DMS 273 (cell line): Measurements from ENCODE around the gene OR5H1.
"Not testable (repeated sequence)": the region's sequence is repeated elsewhere in the genome, so short reads cannot be mapped to it uniquely, and the experiment has no call there.

Experiments
- DNase-seq: peaks from one replicate; lab custom pipeline; 2025; ENCODE audit not compliant: unreplicated experiment; lab: John Stamatoyannopoulos, UW

Gene OR5H1

GRCh38 chr3:98130421-98130820, at the start of gene OR5H1:
OR5H1 (plus strand) TSS chr3:98130721; CDS start chr3:98132698, 1,977 bp downstream.
- DNase-seq, result no peak

GRCh38 chr3:98086873-98087272, 43.6 kb upstream of the OR5H1 start, which contains the start of gene OR5AC2:
OR5AC2 (plus strand) TSS chr3:98087173; CDS start chr3:98087173, 0 bp downstream.
- DNase-seq, result no peak

- DNase-seq, result no peak
Measured at GRCh38 chr3:98095882-98096281, 34.6 kb upstream of the OR5H1 start.

GRCh38 chr3:98099848-98100247, 30.7 kb upstream of the OR5H1 start:
- peak; percentile 7 for DNase-seq

- DNase-seq, result no peak
Measured at GRCh38 chr3:98108162-98108561, 22.4 kb upstream of the OR5H1 start.

GRCh38 chr3:98109807-98110549, 20.5 kb upstream of the OR5H1 start:
- no peak for DNase-seq

- DNase-seq, result no peak
Measured at GRCh38 chr3:98110550-98110908, 20.0 kb upstream of the OR5H1 start.

- peak; percentile 20 for DNase-seq
Measured at GRCh38 chr3:98114264-98114663, 16.3 kb upstream of the OR5H1 start.

- DNase-seq, result no peak
Measured at GRCh38 chr3:98115717-98116116, 14.8 kb upstream of the OR5H1 start.

- peak; percentile 8 for DNase-seq
Measured at GRCh38 chr3:98136631-98137030, 6.1 kb downstream of the OR5H1 start.

GRCh38 chr3:98137826-98138557, 7.5 kb downstream of the OR5H1 start:
- not testable (repeated sequence) for DNase-seq

- DNase-seq, result no peak
Measured at GRCh38 chr3:98140531-98140930, 10.0 kb downstream of the OR5H1 start.

- no peak for DNase-seq
Measured at GRCh38 chr3:98147179-98147578, 16.7 kb downstream of the OR5H1 start, which contains the start of gene OR5H14. OR5H14 (plus strand) TSS chr3:98147479; CDS start chr3:98149386, 1,907 bp downstream.

GRCh38 chr3:98148751-98149150, 18.2 kb downstream of the OR5H1 start:
- DNase-seq, result no peak

GRCh38 chr3:98149456-98149855, 18.9 kb downstream of the OR5H1 start:
- not testable (repeated sequence) for DNase-seq

GRCh38 chr3:98151241-98151640, 20.7 kb downstream of the OR5H1 start:
- DNase-seq, result no peak

GRCh38 chr3:98166396-98166795, 35.9 kb downstream of the OR5H1 start, which contains the start of gene OR5H15:
OR5H15 (plus strand) TSS chr3:98166696; CDS start chr3:98168700, 2,004 bp downstream.
- DNase-seq, result no peak

- DNase-seq, result no peak
Measured at GRCh38 chr3:98171071-98171470, 40.5 kb downstream of the OR5H1 start.

GRCh38 chr3:98172621-98173020, 42.1 kb downstream of the OR5H1 start:
- DNase-seq, result peak; percentile 10

GRCh38 chr3:98180319-98180890, 49.9 kb downstream of the OR5H1 start:
- DNase-seq, result no peak

GRCh38 chr3:98182196-98182595, 51.7 kb downstream of the OR5H1 start:
- DNase-seq, result no peak

- peak; percentile 17 for DNase-seq
Measured at GRCh38 chr3:98185180-98185579, 54.7 kb downstream of the OR5H1 start.
